GM12874 (cell line): ENCODE results near the gene PLCB3.
A peak's percentile ranks its signal among the peaks of the same experiment; 100 is the strongest.

Source experiments
- CTCF ChIP-seq: IDR thresholded peaks from 2 replicates; pipeline ENCODE4 v1.5.1; 2011; ENCODE audit warnings: low read depth, mild to moderate bottlenecking, control low read depth, low read length, moderate library complexity; ENCODE audit not compliant: insufficient read depth

PLCB3 gene

GRCh38 chr11:64305075-64305690 is 53.9 kb downstream of the PLCB3 start, which contains the start of gene ESRRA:
ESRRA (plus strand) TSS chr11:64305524; CDS start chr11:64307180, 1,656 bp downstream.
- TF ChIP-seq CTCF: no peak

GRCh38 chr11:64305691-64306562 is 54.6 kb downstream of the PLCB3 start:
- TF ChIP-seq CTCF: peak; percentile 60

- no peak for TF ChIP-seq CTCF
These were observed 55.2 kb downstream of the PLCB3 start for GRCh38 chr11:64306563-64306875.

GRCh38 chr11:64306876-64307622 is 55.7 kb downstream of the PLCB3 start:
- TF ChIP-seq CTCF: no peak

- TF ChIP-seq CTCF: no peak
These were observed 61.6 kb downstream of the PLCB3 start for GRCh38 chr11:64312947-64313346.

- TF ChIP-seq CTCF: no peak
These were observed 62.3 kb downstream of the PLCB3 start for GRCh38 chr11:64313491-64314145.
